ENCODE data around the gene CAMKMT. TPM values are rescaled to one million over a fixed set of nuclear protein-coding genes. Genes with fewer than 3 reads are reported as not detected.

The CAMKMT gene
- total RNA-seq, 1 experiment from 2014 or later: 14.2 TPM

DNA sequence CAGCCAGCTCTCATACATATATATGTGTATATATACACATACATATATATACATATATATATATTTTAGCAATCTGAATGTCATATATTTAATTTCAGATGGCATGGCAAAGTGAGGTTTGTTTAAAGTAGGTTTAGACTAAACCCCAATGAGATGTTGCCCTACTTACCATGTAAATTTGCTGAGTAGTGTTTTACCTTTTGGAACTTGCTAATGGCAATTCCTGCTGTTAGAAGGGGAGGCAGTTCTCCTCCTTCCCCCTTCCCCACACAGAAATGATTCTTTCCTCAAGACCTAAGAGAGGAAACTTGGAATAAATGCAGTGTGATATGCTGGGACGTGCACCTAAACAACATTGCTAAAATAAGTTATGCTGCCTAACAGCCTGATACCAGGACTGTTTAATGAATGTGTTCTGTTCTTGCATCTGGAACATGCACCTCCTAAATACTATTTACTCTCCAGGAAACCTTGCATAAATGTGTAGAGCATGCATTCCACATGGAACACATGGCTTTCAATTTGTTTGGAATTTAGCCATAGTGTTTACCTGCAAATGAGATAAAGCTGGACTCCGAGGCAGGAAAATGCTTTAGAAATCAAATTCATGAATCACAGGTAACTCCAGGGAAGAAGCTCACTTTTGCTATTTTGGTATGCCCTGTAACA lies 326.8 kb downstream of the CAMKMT start:
- DNase-seq (ENCODE audit: low read depth): no peak

DNA sequence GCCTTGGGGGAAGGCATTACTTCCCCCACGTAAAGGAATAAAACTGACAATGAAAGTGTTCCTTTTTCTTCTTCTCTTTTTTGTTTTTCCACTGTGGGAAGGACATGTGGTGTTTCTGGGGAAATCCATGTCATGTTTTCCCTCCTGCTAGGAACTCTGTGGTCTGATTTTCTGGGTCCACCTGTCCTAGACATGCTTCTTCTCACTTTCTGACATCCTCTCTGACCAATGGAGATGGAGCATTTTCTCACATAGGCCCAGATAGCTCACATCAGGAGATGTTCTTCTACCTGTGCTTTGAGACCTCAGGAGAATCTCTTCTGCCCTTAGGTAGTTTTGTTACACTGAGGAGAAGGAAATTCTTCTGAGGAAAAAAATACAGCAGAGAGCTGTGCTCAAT lies 327.8 kb downstream of the CAMKMT start:
- DNase-seq (ENCODE audit: low read depth): no peak

DNA sequence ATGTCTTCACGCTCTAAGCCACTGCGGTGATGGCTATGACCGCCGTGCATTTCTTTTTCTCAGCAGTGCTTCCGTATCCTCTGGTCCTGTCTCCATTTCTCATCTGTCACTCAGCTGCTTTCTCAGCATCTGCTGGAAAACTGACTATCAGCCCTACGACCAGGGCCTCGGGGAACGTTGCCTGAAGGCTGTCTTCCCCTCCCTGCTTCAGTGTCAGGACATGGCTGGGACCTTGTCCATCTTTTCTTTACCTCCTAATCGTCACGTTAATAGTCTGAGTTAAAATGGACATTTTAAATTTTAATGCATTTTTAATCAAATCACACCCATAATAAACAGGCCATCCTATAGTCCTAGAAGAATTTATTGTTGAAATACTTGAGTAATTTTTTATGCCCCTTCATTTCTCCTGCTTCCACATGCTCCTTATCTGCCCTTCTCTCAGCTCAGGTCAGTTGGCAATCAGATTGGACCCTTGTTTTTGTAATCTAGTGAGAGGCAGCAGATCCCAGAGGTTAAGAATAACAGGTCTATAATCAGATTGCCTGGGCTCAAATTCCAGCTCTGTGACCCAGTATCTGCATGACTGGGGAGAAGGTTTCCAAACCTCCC lies 329.5 kb downstream of the CAMKMT start:
- no peak for DNase-seq (ENCODE audit: low read depth)

DNA sequence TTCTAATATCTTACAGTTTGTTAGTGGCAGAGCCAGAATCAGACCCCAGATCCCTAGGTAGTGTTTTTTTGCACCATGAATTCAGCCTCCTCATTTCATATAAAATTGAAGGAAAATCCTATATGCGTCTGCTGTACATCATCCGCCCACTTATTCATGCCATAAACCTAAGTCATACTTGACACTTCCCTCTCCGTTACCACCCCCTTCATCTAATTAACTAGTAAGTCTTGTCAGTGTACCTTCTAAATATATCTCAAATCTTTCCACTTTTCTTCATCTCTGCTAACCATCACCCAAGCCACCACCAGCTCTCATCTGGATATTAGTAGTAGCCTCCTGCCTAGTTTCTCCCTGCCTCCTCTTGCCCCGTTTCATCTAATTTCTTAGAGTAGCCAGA lies 331.1 kb downstream of the CAMKMT start:
- no peak for DNase-seq (ENCODE audit: low read depth)

DNA sequence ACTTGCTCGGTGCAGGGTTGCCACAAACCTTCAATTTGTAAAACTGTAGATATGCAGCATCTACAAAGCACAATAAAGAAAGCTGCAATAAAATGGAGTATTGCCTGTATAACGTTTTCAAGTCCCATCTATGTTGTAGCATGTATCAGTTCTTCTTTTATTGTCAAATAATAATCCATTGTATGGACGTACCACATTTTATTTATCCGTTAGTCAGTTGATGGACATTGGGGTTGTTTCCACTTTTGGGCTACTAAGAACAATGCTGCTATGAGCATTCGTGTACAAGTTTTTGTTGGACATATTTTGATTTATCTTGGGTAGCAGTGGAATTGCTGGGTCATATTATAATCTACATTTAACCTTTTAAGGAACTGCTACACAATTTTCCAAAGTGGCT lies 339.1 kb downstream of the CAMKMT start:
- no peak for DNase-seq (ENCODE audit: low read depth)

DNA sequence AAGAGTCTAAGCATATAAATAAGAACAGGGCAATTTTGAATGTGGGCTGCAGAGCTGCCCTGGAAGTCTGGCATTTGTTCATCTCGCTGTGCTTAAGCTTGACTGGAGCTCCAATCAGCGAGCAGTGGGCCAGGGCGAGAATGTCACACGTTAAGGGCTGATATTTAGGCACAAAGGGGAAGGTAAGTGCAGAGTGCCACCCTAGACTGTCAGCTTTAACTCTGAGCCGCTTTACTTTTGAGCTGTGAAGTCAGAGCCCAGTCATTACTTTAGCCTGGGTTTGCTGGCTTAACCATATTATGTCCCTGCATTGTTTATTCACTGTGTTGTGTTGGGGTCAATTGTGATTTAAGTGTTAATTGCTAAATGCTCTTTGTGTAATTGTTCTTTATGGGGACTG lies 343.6 kb downstream of the CAMKMT start:
- no peak for DNase-seq (ENCODE audit: low read depth)

DNA sequence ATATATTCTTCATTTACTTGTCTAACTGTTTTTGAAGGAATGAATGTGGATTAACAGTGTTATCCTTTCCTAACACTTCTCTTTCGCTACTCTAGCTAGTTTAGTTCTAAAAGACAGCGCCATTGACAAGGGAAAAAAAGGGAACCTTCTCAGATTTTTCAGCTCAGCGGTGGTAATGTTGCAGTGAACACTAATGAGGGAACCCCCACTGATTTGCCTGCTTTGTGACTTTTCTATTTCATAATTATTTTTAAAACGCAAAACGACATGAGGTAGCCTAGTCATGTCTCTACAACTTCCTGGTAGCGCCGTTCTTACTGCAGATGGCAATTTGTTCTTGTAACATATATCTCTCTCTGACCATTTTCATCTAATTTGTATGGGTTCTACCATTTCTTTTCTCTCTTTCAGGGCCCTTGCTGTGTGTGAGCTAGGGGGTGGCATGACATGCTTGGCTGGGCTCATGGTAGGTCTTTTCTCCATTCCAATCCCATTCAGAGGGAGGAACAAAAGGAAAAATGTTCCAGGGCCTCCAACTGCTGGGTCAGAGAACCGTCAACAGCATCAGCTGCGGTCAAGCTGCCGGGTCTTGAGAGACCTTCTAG lies 344.2 kb downstream of the CAMKMT start:
- no peak for DNase-seq (ENCODE audit: low read depth)

DNA sequence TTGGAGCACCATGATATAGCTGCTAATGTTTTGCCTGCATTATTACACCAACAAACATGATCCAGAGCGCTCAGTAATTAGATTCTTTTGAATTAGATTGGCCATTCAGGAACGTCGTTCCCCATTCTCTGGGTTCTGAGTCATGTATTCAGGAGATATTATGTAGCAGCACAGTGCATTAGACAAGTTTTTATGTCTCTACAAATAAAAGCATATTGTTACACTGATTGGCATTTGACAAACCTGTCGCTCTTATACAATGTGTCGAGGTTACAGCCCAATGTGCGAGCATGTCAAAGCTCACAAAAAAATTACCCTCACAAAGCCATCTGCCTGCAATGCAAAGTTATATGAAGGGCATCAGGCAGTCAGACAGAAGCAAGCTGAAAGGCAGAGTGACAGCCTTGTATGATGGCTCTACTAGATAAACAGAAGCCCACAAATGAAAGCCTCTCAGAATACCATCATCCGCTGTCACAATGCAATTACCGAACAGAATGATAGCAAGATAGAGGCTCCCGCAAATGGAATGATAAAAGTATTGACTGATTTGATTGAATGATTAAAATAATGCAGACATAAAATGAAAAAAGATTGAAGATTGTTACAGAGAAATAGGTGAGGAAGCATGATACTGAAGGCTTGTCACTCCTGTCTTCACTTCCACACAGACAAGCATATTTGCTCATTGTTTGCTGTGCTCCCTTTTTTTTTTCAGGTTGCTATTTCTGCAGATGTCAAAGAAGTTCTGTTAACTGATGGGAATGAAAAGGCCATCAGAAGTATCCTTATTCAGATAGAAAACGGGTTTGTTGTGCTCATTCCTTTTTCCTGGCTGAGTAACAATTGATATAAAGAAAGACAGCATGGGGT lies 345.2 kb downstream of the CAMKMT start:
- DNase-seq (ENCODE audit: low read depth): no peak

DNA sequence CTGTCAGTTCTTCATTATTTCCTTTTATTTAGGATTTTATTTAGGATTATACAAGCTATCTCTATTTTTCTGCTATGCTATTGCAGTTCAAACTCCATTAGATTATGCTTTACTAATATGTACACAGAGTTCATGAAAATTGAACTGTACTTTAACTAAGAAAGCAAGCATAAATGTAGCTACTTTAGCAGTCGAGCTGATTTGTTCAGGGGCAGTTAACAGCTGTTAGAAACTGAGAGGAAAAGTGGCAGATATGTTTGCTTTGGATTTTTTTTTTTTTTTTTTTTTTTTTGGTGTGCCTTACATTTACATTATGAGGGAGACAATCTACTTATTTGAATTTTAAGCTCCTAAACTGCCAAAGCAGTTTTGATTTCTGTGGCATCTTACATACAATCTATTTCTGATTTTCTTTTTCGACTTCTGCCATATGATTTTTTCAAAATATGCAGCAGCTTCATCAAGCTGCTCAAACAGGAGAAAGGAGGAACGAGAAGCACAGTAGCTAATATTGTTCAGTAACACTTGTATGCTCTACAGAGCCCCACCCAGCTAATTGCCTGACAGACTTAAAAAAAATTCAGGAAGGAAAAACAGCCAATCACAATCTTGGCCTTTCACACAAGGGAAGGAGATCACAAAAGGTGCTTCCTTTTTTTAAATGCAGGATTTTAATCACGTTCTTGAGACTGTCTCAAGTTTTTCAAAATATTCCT lies 346.4 kb downstream of the CAMKMT start:
- peak; percentile 11 for DNase-seq (ENCODE audit: low read depth)

DNA sequence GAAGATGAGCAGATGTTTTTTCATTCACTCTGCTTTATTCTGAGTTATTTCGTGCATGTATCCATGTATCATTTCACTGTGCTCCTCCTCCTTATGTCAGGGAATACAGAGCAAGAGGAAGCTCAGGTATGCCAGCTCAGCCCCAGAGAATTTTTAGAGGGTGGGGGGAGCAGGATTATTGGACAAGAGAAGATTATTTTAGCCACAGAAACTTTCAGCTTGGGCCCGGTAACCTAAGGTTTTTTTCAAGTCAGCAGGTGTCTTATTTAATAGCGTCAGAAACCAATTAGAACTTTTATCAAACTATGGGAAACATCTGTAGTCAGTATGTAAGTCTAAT lies 346.9 kb downstream of the CAMKMT start:
- no peak for DNase-seq (ENCODE audit: low read depth)

DNA sequence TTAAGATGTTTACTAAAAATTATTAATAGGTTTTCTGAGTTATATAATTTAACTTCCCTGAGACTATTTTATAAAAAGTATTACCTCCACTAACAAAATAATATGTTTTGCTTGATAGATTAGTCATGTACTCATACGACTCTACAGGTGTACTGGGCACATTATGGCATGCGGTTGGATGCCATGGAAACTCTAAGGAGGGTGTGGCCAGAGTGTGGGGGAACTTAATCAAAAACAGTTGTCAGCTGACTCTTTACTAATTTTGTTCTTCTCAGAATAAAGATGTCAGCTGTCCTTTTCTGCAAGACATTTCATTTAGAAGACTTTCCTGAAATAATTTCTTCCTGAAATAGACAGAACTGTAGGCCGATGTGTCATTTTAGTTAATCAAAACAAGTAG lies 351.4 kb downstream of the CAMKMT start:
- no peak for DNase-seq (ENCODE audit: low read depth)

DNA sequence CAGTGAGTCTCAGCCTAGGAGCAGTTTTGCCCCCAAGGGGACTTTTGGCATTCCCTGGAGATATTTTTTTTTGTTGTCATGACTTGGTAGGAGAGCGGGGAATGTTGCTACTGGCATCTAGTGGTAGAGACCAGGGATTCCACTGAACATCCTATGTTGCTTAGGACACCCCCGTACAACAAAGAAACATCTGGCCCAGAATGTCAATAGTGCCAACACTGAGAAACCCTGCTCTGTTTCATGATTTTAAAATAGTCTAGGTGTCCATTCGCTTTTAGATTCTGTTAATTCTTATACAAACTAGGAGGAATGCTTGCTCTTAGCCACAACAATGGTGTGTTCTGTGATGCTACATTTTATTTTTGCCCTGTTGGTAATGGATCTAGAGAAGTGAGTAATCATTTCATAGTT lies 353.9 kb downstream of the CAMKMT start:
- peak; percentile 21 for DNase-seq (ENCODE audit: low read depth)

DNA sequence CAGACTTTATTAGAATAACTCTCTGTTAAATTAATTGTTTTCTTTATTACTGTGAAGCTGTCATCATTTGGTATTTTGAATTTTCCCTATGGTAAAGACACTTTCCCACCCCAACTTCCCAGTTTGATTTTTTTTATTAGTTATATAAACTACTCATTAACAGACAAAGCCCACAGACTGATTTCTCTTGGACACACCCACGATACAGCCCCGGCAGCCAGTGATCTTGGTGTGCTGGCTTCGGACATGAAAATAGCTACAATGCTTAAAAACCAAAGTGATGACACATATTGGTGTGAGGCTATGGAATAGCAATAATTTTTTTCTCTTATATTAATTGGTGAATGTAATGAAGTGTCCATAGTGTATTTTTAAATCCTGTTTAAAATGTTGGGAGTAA lies 354.4 kb downstream of the CAMKMT start:
- no peak for DNase-seq (ENCODE audit: low read depth)

DNA sequence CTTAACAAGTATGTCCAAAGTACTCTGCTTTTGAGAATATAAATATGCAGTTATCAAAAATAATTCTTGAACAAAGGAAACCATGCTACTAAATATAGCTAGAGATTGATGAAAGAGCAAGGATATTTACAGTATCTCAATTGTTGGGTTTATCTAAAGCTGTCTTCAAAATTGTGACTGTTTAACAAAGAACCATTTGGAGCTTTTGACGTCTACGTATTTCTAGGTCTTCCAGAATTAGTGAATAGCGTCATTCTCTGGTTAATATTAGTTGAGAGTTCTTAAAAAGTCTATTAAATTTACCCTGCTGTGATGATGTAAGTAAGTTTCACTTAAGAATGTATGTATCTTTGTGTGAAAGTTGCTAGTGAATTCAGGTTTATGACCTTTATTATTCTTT lies 356.7 kb downstream of the CAMKMT start:
- no peak for DNase-seq (ENCODE audit: low read depth)

DNA sequence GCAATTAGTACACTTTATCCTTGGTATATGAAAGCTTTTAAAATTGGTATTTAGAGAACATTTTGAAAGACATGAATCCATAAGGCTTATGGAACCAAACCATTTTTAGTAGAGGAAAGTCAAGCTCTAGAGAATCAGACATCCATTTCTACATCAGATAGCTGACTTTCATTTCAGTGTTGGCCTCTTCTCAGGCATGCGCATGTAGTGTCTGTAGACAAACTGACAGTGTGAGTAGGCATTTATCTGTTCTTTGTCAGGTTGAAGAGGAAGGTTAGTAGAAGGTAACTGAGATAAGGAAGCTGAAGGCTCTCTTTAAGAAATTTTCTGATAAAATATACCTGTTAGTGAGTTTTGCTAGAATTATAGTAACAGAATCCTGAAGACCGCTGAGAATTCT lies 357.8 kb downstream of the CAMKMT start:
- DNase-seq (ENCODE audit: low read depth): no peak

DNA sequence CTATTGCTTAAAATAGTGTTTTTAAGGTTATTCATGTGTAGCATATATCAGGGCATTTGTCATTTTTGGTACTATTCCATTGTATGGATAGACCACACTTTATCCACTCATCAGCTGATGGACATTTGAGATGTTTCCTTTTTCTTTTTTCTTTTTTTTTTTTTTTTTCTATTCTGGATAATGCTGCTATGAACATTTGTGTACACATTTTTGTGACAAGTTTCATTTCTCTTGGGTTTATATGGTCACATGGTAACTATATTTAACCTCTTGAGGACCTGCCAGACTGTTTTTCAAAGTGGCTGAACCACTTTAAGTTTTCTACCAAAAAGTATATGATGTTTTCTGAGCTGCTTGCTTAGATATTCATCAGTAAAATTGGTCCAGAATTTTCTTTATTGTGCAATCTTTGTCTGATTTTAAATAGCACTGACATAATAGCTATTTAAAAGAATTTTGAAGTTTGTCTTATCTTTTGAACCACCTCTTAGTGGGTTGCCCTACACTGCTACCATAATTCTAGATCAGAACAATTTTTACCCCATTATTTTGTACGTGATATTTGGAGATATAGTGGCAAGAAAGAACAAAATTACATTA lies 360.4 kb downstream of the CAMKMT start:
- no peak for DNase-seq (ENCODE audit: low read depth)

DNA sequence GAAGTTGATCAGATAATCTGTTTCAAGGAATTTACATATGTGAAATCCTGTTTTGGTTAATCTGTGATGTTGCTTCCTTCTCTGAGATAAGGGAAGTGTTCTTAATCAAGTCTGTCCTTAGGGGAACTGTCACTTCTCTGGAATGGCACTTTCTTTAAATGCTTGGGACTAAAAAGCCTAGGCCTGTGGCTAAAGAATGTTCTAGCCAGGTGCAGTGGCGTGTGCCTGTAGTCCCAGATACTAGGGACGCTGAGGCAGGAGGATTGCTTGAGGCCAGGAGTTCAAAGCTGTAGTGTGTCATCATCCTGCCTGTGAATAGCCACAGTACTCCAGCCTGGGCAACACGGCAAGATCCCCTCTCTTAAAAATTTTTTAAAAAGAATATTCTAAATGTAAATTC lies 362.2 kb downstream of the CAMKMT start:
- DNase-seq (ENCODE audit: low read depth): no peak

DNA sequence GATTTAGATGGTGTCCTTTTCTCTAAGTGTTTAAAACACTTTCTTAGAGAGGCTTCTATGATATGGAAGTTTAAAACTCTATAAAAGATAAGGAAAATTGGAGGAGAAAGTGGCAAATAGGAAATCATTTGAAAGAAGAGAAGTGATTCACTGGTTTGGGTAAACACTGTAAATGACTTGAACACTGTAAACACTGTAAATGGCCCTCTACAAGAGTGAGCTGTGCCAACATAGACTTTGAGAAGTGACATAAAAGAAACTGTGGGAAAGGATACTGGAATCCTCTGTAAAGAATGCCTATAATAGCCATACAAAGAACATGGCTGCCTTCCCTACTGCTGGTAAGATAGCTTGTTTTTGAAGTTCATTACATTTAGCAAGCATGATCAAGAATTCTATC lies 368.8 kb downstream of the CAMKMT start:
- DNase-seq (ENCODE audit: low read depth): no peak

DNA sequence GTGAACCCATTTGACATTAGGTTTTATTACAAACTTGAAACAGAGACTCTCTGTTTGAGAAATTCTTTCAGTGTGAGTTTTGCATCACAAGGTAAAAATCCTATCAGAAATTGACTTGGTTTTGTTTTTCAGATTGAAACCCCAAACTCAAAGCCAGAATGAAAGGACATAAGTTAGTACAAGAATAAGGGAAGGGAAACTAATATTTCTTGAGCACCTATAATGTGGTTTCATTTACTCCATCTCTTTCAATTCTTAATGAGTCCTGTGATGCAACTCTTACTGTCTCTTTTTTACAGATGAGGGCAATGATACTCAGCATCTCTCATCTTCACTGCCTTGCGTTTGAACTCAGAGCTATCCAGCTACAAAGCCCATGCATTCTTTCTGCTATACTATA lies 369.8 kb downstream of the CAMKMT start:
- DNase-seq (ENCODE audit: low read depth): no peak

DNA sequence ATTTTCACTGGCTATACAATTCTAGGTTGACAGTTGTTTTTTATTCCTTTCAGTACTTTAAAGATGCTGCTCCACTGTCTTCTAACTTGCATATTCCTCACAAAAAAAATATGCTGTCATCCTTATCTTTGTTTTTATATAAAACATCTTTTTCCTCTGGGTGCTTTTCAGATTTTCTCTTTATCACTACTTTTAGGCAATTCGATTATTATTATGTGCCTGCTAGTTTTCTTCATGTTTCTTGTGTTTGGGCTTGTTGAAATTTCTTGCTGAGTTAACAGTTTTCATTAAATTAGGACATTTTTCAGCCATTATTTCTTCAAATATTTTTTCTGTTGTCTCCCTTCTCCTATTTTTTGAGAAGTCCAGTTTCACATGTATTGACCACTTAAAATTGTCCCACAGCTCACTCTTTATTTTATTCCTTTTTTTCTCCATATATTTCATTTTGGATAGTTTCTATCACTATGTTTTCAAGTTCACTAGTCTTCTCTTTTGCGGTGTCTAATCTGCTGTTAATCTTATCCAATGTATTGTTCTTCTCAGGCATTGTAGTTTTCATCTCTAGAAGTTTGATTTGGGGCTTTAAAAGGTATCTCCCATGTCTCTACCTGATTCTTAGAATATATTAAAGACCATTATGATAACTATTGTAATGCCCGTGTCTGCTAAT lies 374.7 kb downstream of the CAMKMT start:
- DNase-seq (ENCODE audit: low read depth): no peak

DNA sequence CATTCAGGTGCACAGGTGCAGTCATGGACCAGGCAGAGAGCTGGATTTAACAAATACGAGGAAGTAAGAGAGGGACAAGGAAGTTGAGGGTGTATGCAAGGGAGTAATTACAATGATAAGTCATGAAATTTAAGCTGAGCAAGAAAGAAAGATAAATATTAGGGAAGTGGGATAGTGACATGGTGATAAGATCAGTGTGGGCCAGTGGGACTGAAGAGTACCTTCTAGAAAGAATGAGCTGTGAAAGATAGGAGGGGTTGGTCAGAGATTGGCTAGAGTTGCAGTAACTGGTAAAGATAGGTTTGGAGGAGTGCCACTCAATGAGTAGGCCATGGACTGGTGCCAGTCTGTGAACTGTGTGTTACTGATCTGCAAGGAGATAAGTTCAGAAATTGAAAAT lies 378.9 kb downstream of the CAMKMT start:
- no peak for DNase-seq (ENCODE audit: low read depth)
